ENCODE measurements around the gene FBXO7. TPM values are rescaled to one million over a fixed set of nuclear protein-coding genes. Genes with fewer than 3 reads are reported as not detected.
A peak's percentile ranks its signal among the peaks of the same experiment; 100 is the strongest.

The FBXO7 gene
- total RNA-seq, 4 donors from 2014 or later = 86.1 to 108 (median 92.9) TPM

- Histone ChIP-seq H3K9me3 (peaks cover 0 to 1% (median 0%) of the 10 kb centered on the region in 4 donors), H3K4me3 (peak overlapping the region in 2 of 4 donors; percentile 18 to 27), H3K4me1 (peaks cover 0 to 60% (median 40%) of the 10 kb centered on the region in 4 donors), H3K36me3 (no peaks in the 10 kb centered on the region), H3K27ac (peak overlapping the region; percentile 49 to 91 (median 78)), H3K27me3 (no peaks in the 10 kb centered on the region)
- TF ChIP-seq CTCF (IDR thresholded peaks at IDR 0.05) = peak; percentile 77 to 98 (median 89)
- peak; percentile 20 to 73 for TF ChIP-seq EP300 (IDR thresholded peaks at IDR 0.05)
- TF ChIP-seq POLR2A (IDR thresholded peaks at IDR 0.05) = no peak
- 30 to 31% methylated on average over 29 of the region's 29 CpGs for WGBS, 2 donors
- DNase-seq (ENCODE audit: low spot score in 2 of 2) = peak; percentile 86 to 96
Measured at GRCh38 chr22:32528984-32529982, 54.7 kb downstream of the FBXO7 start.

GRCh38 chr22:32531228-32531627, 56.6 kb downstream of the FBXO7 start:
- Histone ChIP-seq H3K27me3 (no peaks in the 10 kb centered on the region), H3K4me3 (no peak overlapping the region), H3K4me1 (peaks cover 0 to 77% (median 46%) of the 10 kb centered on the region in 4 donors), H3K27ac (peak overlapping the region; percentile 47 to 91 (median 74)), H3K9me3 (no peaks in the 10 kb centered on the region), H3K36me3 (no peaks in the 10 kb centered on the region)
- DNase-seq (ENCODE audit: low spot score in 2 of 2) = no peak
- TF ChIP-seq CTCF (IDR thresholded peaks at IDR 0.05) (no peak), EP300 (IDR thresholded peaks at IDR 0.05) (peak in 1 of 2 donors; percentile 38), POLR2A (IDR thresholded peaks at IDR 0.05) (no peak)
- 35 to 42% methylated on average over 7 of the region's 7 CpGs for WGBS, 2 donors

- Histone ChIP-seq H3K27ac (peak overlapping the region; percentile 47 to 91 (median 80)), H3K36me3 (no peaks in the 10 kb centered on the region), H3K4me3 (peak overlapping the region in 1 of 4 donors; percentile 5), H3K9me3 (no peaks in the 10 kb centered on the region), H3K4me1 (peaks cover 0 to 77% (median 46%) of the 10 kb centered on the region in 4 donors), H3K27me3 (no peaks in the 10 kb centered on the region)
- peak in 1 of 2 donors; percentile 86 for DNase-seq (ENCODE audit: low spot score in 2 of 2)
- WGBS, 2 donors = 23 to 32% methylated on average over 15 to 16 of the region's 19 CpGs
- TF ChIP-seq CTCF (IDR thresholded peaks at IDR 0.05) (no peak), EP300 (IDR thresholded peaks at IDR 0.05) (peak in 1 of 2 donors; percentile 94), POLR2A (IDR thresholded peaks at IDR 0.05) (peak in 1 of 2 donors; percentile 41)
Measured at GRCh38 chr22:32531931-32532819, 57.6 kb downstream of the FBXO7 start.

- peaks cover 0 to 77% (median 46%) of the 10 kb centered on the region in 4 donors for H3K4me1 ChIP-seq
- H3K27me3 ChIP-seq = no peaks in the 10 kb centered on the region
- 45 to 46% methylated on average over 10 of the region's 10 CpGs for WGBS, 2 donors
- no peaks in the 10 kb centered on the region for H3K36me3 ChIP-seq
- H3K4me3 ChIP-seq = peak overlapping the region in 1 of 4 donors; percentile 5
- peak in 1 of 2 donors; percentile 84 for DNase-seq (ENCODE audit: low spot score in 2 of 2)
- H3K9me3 ChIP-seq = no peaks in the 10 kb centered on the region
- peak overlapping the region; percentile 47 to 91 (median 80) for H3K27ac ChIP-seq
- TF ChIP-seq EP300 (IDR thresholded peaks at IDR 0.05) = no peak
- no peak for TF ChIP-seq POLR2A (IDR thresholded peaks at IDR 0.05)
- peak in 1 of 5 experiments; percentile 23 for TF ChIP-seq CTCF (IDR thresholded peaks at IDR 0.05)
Measured at GRCh38 chr22:32532820-32533128, 58.2 kb downstream of the FBXO7 start.
